Measurements from ENCODE around the gene SYNGR4.

DNA sequence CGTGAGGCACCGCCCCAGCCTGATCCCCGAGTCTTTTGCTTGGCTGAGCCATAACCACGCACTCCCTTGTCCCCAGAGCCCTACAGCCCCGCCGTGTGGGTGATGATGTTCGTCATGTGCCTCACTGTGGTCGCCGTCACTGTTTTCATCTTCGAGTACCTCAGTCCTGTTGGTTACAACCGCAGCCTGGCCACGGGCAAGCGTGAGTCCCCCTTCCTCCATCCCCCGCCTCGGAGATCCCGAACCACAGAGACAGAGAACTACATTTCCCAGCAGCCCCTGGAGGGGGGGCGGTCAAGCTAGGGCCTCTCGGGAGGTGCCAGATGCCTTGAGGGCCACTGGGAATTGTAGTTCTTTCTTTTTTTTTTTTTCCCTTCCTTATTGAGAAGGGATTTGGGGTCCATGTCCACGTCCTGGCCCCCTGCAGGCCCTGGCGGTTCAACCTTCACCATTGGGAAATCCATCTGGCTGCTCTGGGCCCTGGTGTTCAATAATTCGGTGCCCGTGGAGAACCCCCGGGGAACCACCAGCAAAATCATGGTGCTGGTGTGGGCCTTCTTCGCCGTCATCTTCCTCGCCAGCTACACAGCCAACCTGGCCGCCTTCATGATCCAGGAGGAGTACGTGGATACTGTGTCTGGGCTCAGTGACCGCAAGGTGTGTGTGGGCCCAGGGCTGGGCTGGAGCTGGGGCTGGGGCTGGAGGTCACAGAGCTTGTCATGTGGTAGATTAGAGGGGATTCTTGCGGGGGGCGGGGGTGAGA, 55.2 kb downstream of the SYNGR4 start:
- no peak for TF ChIP-seq ZNF274 (IDR thresholded peaks at IDR 0.05; ENCODE audit: low read depth, low read length)
- no peak for TF ChIP-seq CTCF (IDR thresholded peaks at IDR 0.05 in 2 of 3, conservative IDR thresholded peaks at IDR 0.05 in 1 of 3; ENCODE audit: borderline replicate concordance in 1 of 3, insufficient read depth in 1 of 3, low read depth in 2 of 3, low read length in 2 of 3)
- TF ChIP-seq SIN3A (IDR thresholded peaks at IDR 0.05; ENCODE audit: low read depth): no peak
- TF ChIP-seq POLR2A (IDR thresholded peaks at IDR 0.05; ENCODE audit: borderline replicate concordance, extremely low read depth, insufficient read depth, insufficient read length): no peak
- no peak for TF ChIP-seq ATF3 (IDR thresholded peaks at IDR 0.05)
- TF ChIP-seq CBX3 (IDR thresholded peaks at IDR 0.05; ENCODE audit: low read depth): no peak
- TF ChIP-seq REST (IDR thresholded peaks at IDR 0.05; ENCODE audit: low read depth): no peak
- no peak for TF ChIP-seq TCF7L2 (IDR thresholded peaks at IDR 0.05; ENCODE audit: borderline replicate concordance, extremely low read depth, insufficient read depth, insufficient read length)
- TF ChIP-seq POLR2AphosphoS5 (IDR thresholded peaks at IDR 0.05; ENCODE audit: low read depth, low read length): no peak
- no peak for TF ChIP-seq EZH2phosphoT487 (IDR thresholded peaks at IDR 0.05; ENCODE audit: borderline replicate concordance)
